ENCODE measurements around the gene PMF1.

PMF1 gene

GRCh38 chr1:156260896-156261295 is 48.1 kb downstream of the PMF1 start:
- Histone ChIP-seq H3K36me3 (replicated peaks) (peaks cover 82% of the 10 kb centered on the region), H3K4me3 (ENCODE audit: low read depth, low read length) (no peak overlapping the region), H3K27me3 (replicated peaks) (no peaks in the 10 kb centered on the region), H3K27ac (no peak overlapping the region)
- in situ Hi-C loops (cut with HindIII; ENCODE audit: low pct_ligation_motif_present, low sequenced_read_pairs) = no loop called here
- DNase-seq = no peak
- TF ChIP-seq CTCF (IDR thresholded peaks at IDR 0.05; ENCODE audit: low read depth, low read length, missing control alignments) = no peak

- no peaks in the 10 kb centered on the region for H3K27me3 ChIP-seq (replicated peaks)
- in situ Hi-C loops (cut with HindIII; ENCODE audit: low pct_ligation_motif_present, low sequenced_read_pairs) = no loop called here
- H3K27ac ChIP-seq = no peak overlapping the region
- peak; percentile 43 for DNase-seq
- no peak overlapping the region for H3K4me3 ChIP-seq (ENCODE audit: low read depth, low read length)
- H3K36me3 ChIP-seq (replicated peaks) = peaks cover 91% of the 10 kb centered on the region
- TF ChIP-seq CTCF (IDR thresholded peaks at IDR 0.05; ENCODE audit: low read depth, low read length, missing control alignments) = no peak
These were observed 49.9 kb downstream of the PMF1 start for GRCh38 chr1:156262461-156263287.

- TF ChIP-seq CTCF (IDR thresholded peaks at IDR 0.05; ENCODE audit: low read depth, low read length, missing control alignments) = no peak
- no peak for DNase-seq
- H3K27me3 ChIP-seq (replicated peaks) = no peaks in the 10 kb centered on the region
- no peak overlapping the region for H3K4me3 ChIP-seq (ENCODE audit: low read depth, low read length)
- H3K36me3 ChIP-seq (replicated peaks) = peaks cover 91% of the 10 kb centered on the region
- no peak overlapping the region for H3K27ac ChIP-seq
- in situ Hi-C loops (cut with HindIII; ENCODE audit: low pct_ligation_motif_present, low sequenced_read_pairs) = no loop called here
These were observed 50.5 kb downstream of the PMF1 start for GRCh38 chr1:156263288-156263655.

GRCh38 chr1:156266051-156266450 is 53.2 kb downstream of the PMF1 start:
- Histone ChIP-seq H3K27ac (no peak overlapping the region), H3K4me3 (ENCODE audit: low read depth, low read length) (no peak overlapping the region), H3K36me3 (replicated peaks) (peaks cover 85% of the 10 kb centered on the region), H3K27me3 (replicated peaks) (no peaks in the 10 kb centered on the region)
- TF ChIP-seq CTCF (IDR thresholded peaks at IDR 0.05; ENCODE audit: low read depth, low read length, missing control alignments) = no peak
- in situ Hi-C loops (cut with HindIII; ENCODE audit: low pct_ligation_motif_present, low sequenced_read_pairs) = no loop called here
- DNase-seq = no peak

GRCh38 chr1:156268336-156268735 is 55.5 kb downstream of the PMF1 start:
- H3K4me3 ChIP-seq (ENCODE audit: low read depth, low read length) = no peak overlapping the region
- H3K27me3 ChIP-seq (replicated peaks) = no peaks in the 10 kb centered on the region
- DNase-seq = peak; percentile 27
- in situ Hi-C loops (cut with HindIII; ENCODE audit: low pct_ligation_motif_present, low sequenced_read_pairs) = no loop called here
- TF ChIP-seq CTCF (IDR thresholded peaks at IDR 0.05; ENCODE audit: low read depth, low read length, missing control alignments) = no peak
- peaks cover 84% of the 10 kb centered on the region for H3K36me3 ChIP-seq (replicated peaks)
- no peak overlapping the region for H3K27ac ChIP-seq

GRCh38 chr1:156270314-156270713 is 57.5 kb downstream of the PMF1 start:
- no peak for DNase-seq
- H3K36me3 ChIP-seq (replicated peaks) = peaks cover 82% of the 10 kb centered on the region
- H3K4me3 ChIP-seq (ENCODE audit: low read depth, low read length) = no peak overlapping the region
- no peak overlapping the region for H3K27ac ChIP-seq
- in situ Hi-C loops (cut with HindIII; ENCODE audit: low pct_ligation_motif_present, low sequenced_read_pairs) = no loop called here
- H3K27me3 ChIP-seq (replicated peaks) = no peaks in the 10 kb centered on the region
- no peak for TF ChIP-seq CTCF (IDR thresholded peaks at IDR 0.05; ENCODE audit: low read depth, low read length, missing control alignments)
